GM23338 (cell line): Measurements from ENCODE around the gene GTF2F1. TPM values are rescaled to one million over a fixed set of nuclear protein-coding genes. Genes with fewer than 3 reads are reported as not detected.
A peak's percentile ranks its signal among the peaks of the same experiment; 100 is the strongest.

Experiments used
- ATAC-seq: fragments of 200-7000 bp; cut with Tn5 transposase; 3 replicates; pipeline ENCODE4 v1.9.1; 2020
- DNase-seq: peaks from one replicate; pipeline ENCODE4 v3.0.0-alpha.2; 2015; ENCODE audit warnings: low spot score
- H2AFZ ChIP-seq: fragments of 200-600 bp; sonication (generic); 2 replicates; pipeline ENCODE4 v1.8.0; 2016; ENCODE audit warnings: antibody characterized with exemption, mild to moderate bottlenecking, moderate library complexity
- H3F3A ChIP-seq: fragments of 200-600 bp; sonication (generic); replicated peaks from 2 replicates; pipeline ENCODE4 v1.8.0; 2017; ENCODE audit warnings: antibody characterized with exemption, mixed run types, low read depth
- H3K27ac ChIP-seq: fragments of 200-600 bp; sonication (generic); 2 replicates; pipeline ENCODE4 v1.6.1; 2016; ENCODE audit warnings: low read depth
- H3K27me3 ChIP-seq: fragments of 200-600 bp; sonication (generic); 2 replicates; pipeline ENCODE4 v1.8.0; 2016; ENCODE audit warnings: mild to moderate bottlenecking, mixed run types, moderate library complexity; ENCODE audit not compliant: insufficient read depth
- H3K36me3 ChIP-seq: fragments of 200-600 bp; sonication (generic); 2 replicates; pipeline ENCODE4 v1.8.0; 2016; ENCODE audit warnings: mild to moderate bottlenecking; ENCODE audit not compliant: insufficient read depth
- H3K4me1 ChIP-seq: fragments of 200-600 bp; sonication (generic); 2 replicates; pipeline ENCODE4 v1.8.0; 2016; ENCODE audit warnings: mild to moderate bottlenecking, moderate library complexity; ENCODE audit not compliant: insufficient read depth
- H3K4me2 ChIP-seq: fragments of 200-600 bp; sonication (generic); 2 replicates; pipeline ENCODE4 v1.7.1; 2017; ENCODE audit warnings: mixed run types
- H3K4me3 ChIP-seq: fragments of 200-600 bp; sonication (generic); 2 replicates; pipeline ENCODE4 v1.6.1; 2016; ENCODE audit warnings: mixed run types
- H3K79me2 ChIP-seq: fragments of 200-600 bp; sonication (generic); replicated peaks from 2 replicates; pipeline ENCODE4 v1.8.0; 2017; ENCODE audit warnings: mild to moderate bottlenecking; ENCODE audit not compliant: insufficient read depth
- H3K9me2 ChIP-seq: fragments of 200-600 bp; sonication (generic); 2 replicates; pipeline ENCODE4 v1.8.0; 2017; ENCODE audit not compliant: insufficient read depth
- H4K20me1 ChIP-seq: fragments of 200-600 bp; sonication (generic); replicated peaks from 2 replicates; pipeline ENCODE4 v1.8.0; 2017; ENCODE audit warnings: mild to moderate bottlenecking; ENCODE audit not compliant: insufficient read depth
- H3K27ac Mint-ChIP-seq: 2 replicates; pipeline ENCODE4 v1.8.0; 2020; ENCODE audit warnings: inconsistent platforms, mild to moderate bottlenecking, moderate library complexity, mixed read lengths
- H3K27me3 Mint-ChIP-seq: 3 replicates; pipeline ENCODE4 v1.8.0; 2022; ENCODE audit warnings: low read depth, mild to moderate bottlenecking, moderate library complexity, mixed read lengths, inconsistent platforms; ENCODE audit not compliant: insufficient read depth, poor library complexity
- H3K36me3 Mint-ChIP-seq: 3 replicates; pipeline ENCODE4 v1.8.0; 2021; ENCODE audit warnings: low read depth, mild to moderate bottlenecking, inconsistent platforms, moderate library complexity, mixed read lengths
- H3K4me1 Mint-ChIP-seq: 3 replicates; pipeline ENCODE4 v1.8.0; 2020; ENCODE audit warnings: mild to moderate bottlenecking, inconsistent platforms, mixed read lengths
- H3K4me3 Mint-ChIP-seq: 3 replicates; pipeline ENCODE4 v1.8.0; 2021; ENCODE audit warnings: moderate library complexity, mild to moderate bottlenecking, inconsistent platforms, mixed read lengths
- H3K9me3 Mint-ChIP-seq: 3 replicates; pipeline ENCODE4 v1.8.0; 2020; ENCODE audit warnings: moderate library complexity, mild to moderate bottlenecking, inconsistent platforms, mixed read lengths
- CTCF ChIP-seq, 2 experiments: fragments of 200-600 bp in 1 of 2; sonication (generic) in 1 of 2; conservative IDR thresholded peaks; 2 replicates each; pipeline versions ENCODE4 v1.5.1 to v1.6.1; 2016 to 2017; ENCODE audit warnings: antibody characterized with exemption in 2 of 2, low read depth in 2 of 2, mild to moderate bottlenecking in 2 of 2, moderate library complexity in 1 of 2
- EZH2 ChIP-seq: fragments of 200-600 bp; sonication (generic); IDR thresholded peaks from one replicate; pipeline ENCODE4 v1.8.0; 2017; ENCODE audit warnings: antibody characterized with exemption, mild to moderate bottlenecking, low read depth; ENCODE audit not compliant: unreplicated experiment
- EZH2phosphoT487 ChIP-seq: fragments of 200-600 bp; sonication (generic); IDR thresholded peaks from one replicate; pipeline ENCODE4 v1.8.1; 2018; ENCODE audit warnings: antibody characterized with exemption; ENCODE audit not compliant: unreplicated experiment
- NANOG ChIP-seq: IDR thresholded peaks from 2 replicates; pipeline ENCODE4 v1.6.1; 2016; ENCODE audit warnings: antibody characterized with exemption, borderline replicate concordance
- ZNF114 ChIP-seq: fragments of 250-450 bp; sonication (Bioruptor Pico); IDR thresholded peaks from 2 replicates; pipeline ENCODE4 v1.5.0; 2020; ENCODE audit warnings: mild to moderate bottlenecking, moderate library complexity
- ZNF331 ChIP-seq: fragments of 250-450 bp; sonication (Bioruptor Pico); IDR thresholded peaks from 2 replicates; pipeline ENCODE4 v1.5.0; 2020; ENCODE audit warnings: low read depth, mild to moderate bottlenecking, moderate library complexity
- polyA plus RNA-seq: library from polyadenylated mRNA; unstranded; fragments of >200 nt; fragmentation: Nextera tagmentation; extraction: Ambion mirVana; gene quantifications from 2 replicates; pipeline ENCODE4 v1.2.1, GENCODE V29; 2016
- total RNA-seq: library from RNA; depleted of rRNA; stranded (reverse); fragments of >200 nt; shearing (Covaris generic); gene quantifications from 2 replicates; pipeline ENCODE4 v1.2.3, GENCODE V29; 2014
- TF ChIP-seq, protein P1 (sequence below): IDR thresholded peaks from 2 replicates; pipeline ENCODE4 v1.6.1; 2016; ENCODE audit warnings: antibody characterized with exemption

Gene GTF2F1
- total and polyA plus RNA-seq, 2 experiments from 2014 or later = 62.1 to 65.5 TPM

DNA sequence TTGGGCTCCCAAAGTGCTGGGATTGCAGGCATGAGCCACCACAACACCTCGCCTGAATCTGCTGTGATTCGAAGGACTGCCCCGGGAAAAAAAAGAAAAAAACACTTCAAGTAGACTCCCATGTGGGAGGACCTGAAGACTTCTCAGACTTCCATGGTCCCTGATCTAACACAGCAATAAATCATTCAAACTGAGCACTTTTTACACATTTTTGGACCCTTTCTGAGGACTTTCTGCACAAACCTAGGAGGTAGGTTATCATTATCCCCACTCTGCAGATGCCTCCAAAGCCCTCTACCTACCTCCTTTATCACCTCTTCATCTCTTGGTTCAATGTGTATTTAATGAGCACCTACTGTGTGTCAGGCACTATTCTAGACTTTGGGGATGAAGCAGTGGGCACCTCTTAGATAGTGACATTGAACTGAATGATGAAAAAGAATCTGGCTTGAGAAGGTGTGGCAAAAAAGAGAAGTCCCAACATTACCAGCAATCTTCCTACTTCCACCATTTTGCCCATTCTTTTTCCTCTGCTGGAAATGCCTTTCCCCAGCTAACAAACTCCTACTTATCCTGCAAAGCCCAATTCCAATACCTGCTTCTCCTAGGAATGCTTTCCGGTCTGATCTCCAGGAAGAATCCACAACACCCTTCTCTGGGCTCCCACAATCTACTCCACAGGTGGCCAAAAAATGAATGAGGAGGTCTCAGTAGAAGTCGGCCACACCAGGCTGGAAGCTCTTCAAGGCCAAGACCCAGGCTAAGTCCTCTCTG is 33.2 kb downstream of the GTF2F1 start:
- Histone ChIP-seq H4K20me1 (no peaks in the 10 kb centered on the region), H3K4me2 (no peak overlapping the region), H3K27ac (no peak overlapping the region), H3K27me3 (no peaks in the 10 kb centered on the region), H3F3A (no peaks in the 10 kb centered on the region), H3K4me3 (no peak overlapping the region), H3K4me1 (no peaks in the 10 kb centered on the region; the same call in 1 of the 2 replicates), H3K9me2 (no peaks in the 10 kb centered on the region), H2AFZ (no peak overlapping the region), H3K36me3 (no peaks in the 10 kb centered on the region; the same call in 1 of the 2 replicates), H3K79me2 (peaks cover 8% of the 10 kb centered on the region; the same call in 1 of the 2 replicates)
- Mint-ChIP-seq H3K36me3 (peaks cover 8% of the 10 kb centered on the region), H3K9me3 (peaks cover 15% of the 10 kb centered on the region; the same call in 2 of the 3 replicates), H3K27me3 (peaks cover 4% of the 10 kb centered on the region), H3K4me3 (no peak overlapping the region), H3K4me1 (peaks cover 4% of the 10 kb centered on the region; the same call in 1 of the 3 replicates), H3K27ac (no peak overlapping the region)
- TF ChIP-seq EZH2 (no peak), ZNF114 (CRISPR knock-in tag) (no peak), NANOG (no peak), EZH2phosphoT487 (no peak), CTCF (conservative IDR thresholded peaks at IDR 0.05; ENCODE audit: low read depth in 2 of 2) (no peak), ZNF331 (CRISPR knock-in tag) (no peak)
- TF ChIP-seq, protein P1, sequence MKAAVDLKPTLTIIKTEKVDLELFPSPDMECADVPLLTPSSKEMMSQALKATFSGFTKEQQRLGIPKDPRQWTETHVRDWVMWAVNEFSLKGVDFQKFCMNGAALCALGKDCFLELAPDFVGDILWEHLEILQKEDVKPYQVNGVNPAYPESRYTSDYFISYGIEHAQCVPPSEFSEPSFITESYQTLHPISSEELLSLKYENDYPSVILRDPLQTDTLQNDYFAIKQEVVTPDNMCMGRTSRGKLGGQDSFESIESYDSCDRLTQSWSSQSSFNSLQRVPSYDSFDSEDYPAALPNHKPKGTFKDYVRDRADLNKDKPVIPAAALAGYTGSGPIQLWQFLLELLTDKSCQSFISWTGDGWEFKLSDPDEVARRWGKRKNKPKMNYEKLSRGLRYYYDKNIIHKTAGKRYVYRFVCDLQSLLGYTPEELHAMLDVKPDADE = no peak
- no peak for ATAC-seq
- DNase-seq = no peak

DNA sequence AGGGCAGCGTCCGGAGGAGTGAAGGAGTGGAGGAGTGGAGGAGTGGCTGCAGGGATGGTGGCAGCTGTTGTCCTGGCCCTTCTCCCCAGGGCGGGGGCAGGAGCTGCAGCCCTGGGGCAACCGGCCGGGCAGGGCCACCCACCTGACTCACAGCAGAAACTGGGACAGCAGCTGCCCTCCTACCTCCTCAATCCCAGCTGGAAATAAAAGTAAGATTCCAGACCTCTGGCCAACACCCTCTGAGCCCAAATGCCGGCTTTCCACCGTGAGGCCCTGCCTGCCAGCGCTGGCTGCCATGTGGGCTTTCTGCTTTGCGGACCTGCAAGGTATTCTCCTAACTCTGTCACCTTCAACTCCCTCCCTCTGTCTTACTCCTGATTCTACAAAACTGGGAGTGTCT is 35.0 kb downstream of the GTF2F1 start:
- Histone ChIP-seq H4K20me1 (no peaks in the 10 kb centered on the region), H3K27me3 (no peaks in the 10 kb centered on the region), H3K4me2 (no peak overlapping the region), H3K36me3 (no peaks in the 10 kb centered on the region), H3K4me1 (no peaks in the 10 kb centered on the region; the same call in 1 of the 2 replicates), H3K79me2 (peaks cover 3% of the 10 kb centered on the region; the same call in 1 of the 2 replicates), H3F3A (no peaks in the 10 kb centered on the region), H3K4me3 (no peak overlapping the region), H3K9me2 (no peaks in the 10 kb centered on the region), H3K27ac (no peak overlapping the region), H2AFZ (peak overlapping the region; percentile 69)
- H3K36me3 Mint-ChIP-seq = no peaks in the 10 kb centered on the region
- DNase-seq (no peak), ATAC-seq (no peak)
- H3K9me3 Mint-ChIP-seq = peaks cover 27% of the 10 kb centered on the region
- peaks cover 4% of the 10 kb centered on the region; the same call in 1 of the 3 replicates for H3K4me1 Mint-ChIP-seq
- H3K4me3 Mint-ChIP-seq = no peak overlapping the region
- no peak overlapping the region for H3K27ac Mint-ChIP-seq
- TF ChIP-seq ZNF114 (CRISPR knock-in tag) = no peak
- peaks cover 2% of the 10 kb centered on the region for H3K27me3 Mint-ChIP-seq
